ENCODE data around the gene CEP164. TPM values are rescaled to one million over a fixed set of nuclear protein-coding genes. Genes with fewer than 3 reads are reported as not detected.

The CEP164 gene
- polyA plus RNA-seq, 1 donor from 2014 or later = 27.4 TPM

DNA sequence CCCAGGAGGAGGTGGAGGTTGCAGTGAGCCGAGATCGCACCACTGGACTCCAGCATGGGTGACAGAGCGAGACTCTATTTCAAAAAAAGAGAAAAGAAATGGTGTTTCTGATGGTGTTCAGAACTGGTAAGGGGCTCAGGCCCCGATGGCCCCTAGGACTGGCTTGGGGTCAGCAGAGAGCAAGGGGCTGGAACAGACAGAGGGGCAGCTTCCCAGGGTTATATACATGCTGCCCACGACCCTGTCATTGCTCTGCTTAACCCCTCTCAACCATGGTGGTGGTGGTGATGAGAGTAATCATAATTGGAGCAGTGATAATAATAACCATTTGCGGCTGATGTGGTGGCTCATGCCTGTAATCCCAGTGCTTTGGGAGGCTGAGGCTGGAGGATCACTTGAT, 79.4 kb downstream of the CEP164 start:
- Histone ChIP-seq H3K4me3 (ENCODE audit: low read length) (no peak overlapping the region), H3K9ac (ENCODE audit: low read length) (no peak overlapping the region), H3K27me3 (ENCODE audit: insufficient read depth, low read depth, low read length) (no peaks in the 10 kb centered on the region), H2AFZ (ENCODE audit: low read depth, low read length) (no peak overlapping the region), H3K79me2 (replicated peaks; ENCODE audit: insufficient read depth, low read length) (no peaks in the 10 kb centered on the region), H4K20me1 (ENCODE audit: insufficient read depth) (no peaks in the 10 kb centered on the region), H3K27ac (ENCODE audit: low read length) (no peak overlapping the region), H3K9me3 (ENCODE audit: low read length) (no peaks in the 10 kb centered on the region), H3K4me2 (ENCODE audit: low read length) (no peak overlapping the region), H3K9me2 (ENCODE audit: insufficient read depth, low read length) (no peaks in the 10 kb centered on the region), H3K36me3 (ENCODE audit: insufficient read depth, low read length) (no peaks in the 10 kb centered on the region), H3F3A (ENCODE audit: insufficient read depth, low read length, poor library complexity, severe bottlenecking) (no peaks in the 10 kb centered on the region)
- no peak for TF ChIP-seq SMC3 (conservative IDR thresholded peaks at IDR 0.05; ENCODE audit: poor library complexity)
- no peak for TF ChIP-seq EP300 (conservative IDR thresholded peaks at IDR 0.05; ENCODE audit: poor library complexity, severe bottlenecking)
- TF ChIP-seq, protein P1, sequence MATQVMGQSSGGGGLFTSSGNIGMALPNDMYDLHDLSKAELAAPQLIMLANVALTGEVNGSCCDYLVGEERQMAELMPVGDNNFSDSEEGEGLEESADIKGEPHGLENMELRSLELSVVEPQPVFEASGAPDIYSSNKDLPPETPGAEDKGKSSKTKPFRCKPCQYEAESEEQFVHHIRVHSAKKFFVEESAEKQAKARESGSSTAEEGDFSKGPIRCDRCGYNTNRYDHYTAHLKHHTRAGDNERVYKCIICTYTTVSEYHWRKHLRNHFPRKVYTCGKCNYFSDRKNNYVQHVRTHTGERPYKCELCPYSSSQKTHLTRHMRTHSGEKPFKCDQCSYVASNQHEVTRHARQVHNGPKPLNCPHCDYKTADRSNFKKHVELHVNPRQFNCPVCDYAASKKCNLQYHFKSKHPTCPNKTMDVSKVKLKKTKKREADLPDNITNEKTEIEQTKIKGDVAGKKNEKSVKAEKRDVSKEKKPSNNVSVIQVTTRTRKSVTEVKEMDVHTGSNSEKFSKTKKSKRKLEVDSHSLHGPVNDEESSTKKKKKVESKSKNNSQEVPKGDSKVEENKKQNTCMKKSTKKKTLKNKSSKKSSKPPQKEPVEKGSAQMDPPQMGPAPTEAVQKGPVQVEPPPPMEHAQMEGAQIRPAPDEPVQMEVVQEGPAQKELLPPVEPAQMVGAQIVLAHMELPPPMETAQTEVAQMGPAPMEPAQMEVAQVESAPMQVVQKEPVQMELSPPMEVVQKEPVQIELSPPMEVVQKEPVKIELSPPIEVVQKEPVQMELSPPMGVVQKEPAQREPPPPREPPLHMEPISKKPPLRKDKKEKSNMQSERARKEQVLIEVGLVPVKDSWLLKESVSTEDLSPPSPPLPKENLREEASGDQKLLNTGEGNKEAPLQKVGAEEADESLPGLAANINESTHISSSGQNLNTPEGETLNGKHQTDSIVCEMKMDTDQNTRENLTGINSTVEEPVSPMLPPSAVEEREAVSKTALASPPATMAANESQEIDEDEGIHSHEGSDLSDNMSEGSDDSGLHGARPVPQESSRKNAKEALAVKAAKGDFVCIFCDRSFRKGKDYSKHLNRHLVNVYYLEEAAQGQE (IDR thresholded peaks at IDR 0.05; ENCODE audit: borderline replicate concordance) = no peak

DNA sequence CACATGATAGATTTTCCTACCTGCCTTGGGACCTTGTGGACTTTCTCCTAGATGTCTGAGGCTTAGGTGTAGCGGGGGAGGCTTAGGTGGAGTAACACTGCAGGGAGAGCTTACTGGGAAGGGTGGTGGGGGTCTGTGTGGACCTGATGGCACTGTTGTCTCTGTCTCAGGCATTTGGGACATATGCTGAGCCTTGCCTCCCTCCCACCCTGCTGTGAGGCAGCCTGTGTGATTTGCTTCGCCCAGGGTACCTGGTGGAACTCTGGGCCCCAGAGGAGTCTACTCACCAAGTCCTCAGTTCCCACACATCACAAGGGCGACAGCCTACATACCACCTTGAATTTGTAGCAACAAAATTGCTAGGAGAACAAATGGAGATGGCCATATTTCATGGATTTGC, 80.7 kb downstream of the CEP164 start:
- Histone ChIP-seq H3K79me2 (replicated peaks; ENCODE audit: insufficient read depth, low read length) (no peaks in the 10 kb centered on the region), H3K9ac (ENCODE audit: low read length) (no peak overlapping the region), H3K27ac (ENCODE audit: low read length) (no peak overlapping the region), H3K9me3 (ENCODE audit: low read length) (no peaks in the 10 kb centered on the region), H3K9me2 (ENCODE audit: insufficient read depth, low read length) (no peaks in the 10 kb centered on the region), H3K4me3 (ENCODE audit: low read length) (no peak overlapping the region), H3F3A (ENCODE audit: insufficient read depth, low read length, poor library complexity, severe bottlenecking) (no peaks in the 10 kb centered on the region), H3K36me3 (ENCODE audit: insufficient read depth, low read length) (no peaks in the 10 kb centered on the region), H3K27me3 (ENCODE audit: insufficient read depth, low read depth, low read length) (no peaks in the 10 kb centered on the region), H2AFZ (ENCODE audit: low read depth, low read length) (no peak overlapping the region), H4K20me1 (ENCODE audit: insufficient read depth) (no peaks in the 10 kb centered on the region), H3K4me2 (ENCODE audit: low read length) (no peak overlapping the region)
- no peak for TF ChIP-seq POLR2AphosphoS5 (IDR thresholded peaks at IDR 0.05)
- no peak for TF ChIP-seq SMC3 (conservative IDR thresholded peaks at IDR 0.05; ENCODE audit: poor library complexity)
- no peak for TF ChIP-seq RAD21 (conservative IDR thresholded peaks at IDR 0.05)
- TF ChIP-seq TAF1 (IDR thresholded peaks at IDR 0.05; ENCODE audit: low read depth) = no peak
- TF ChIP-seq, protein P2, sequence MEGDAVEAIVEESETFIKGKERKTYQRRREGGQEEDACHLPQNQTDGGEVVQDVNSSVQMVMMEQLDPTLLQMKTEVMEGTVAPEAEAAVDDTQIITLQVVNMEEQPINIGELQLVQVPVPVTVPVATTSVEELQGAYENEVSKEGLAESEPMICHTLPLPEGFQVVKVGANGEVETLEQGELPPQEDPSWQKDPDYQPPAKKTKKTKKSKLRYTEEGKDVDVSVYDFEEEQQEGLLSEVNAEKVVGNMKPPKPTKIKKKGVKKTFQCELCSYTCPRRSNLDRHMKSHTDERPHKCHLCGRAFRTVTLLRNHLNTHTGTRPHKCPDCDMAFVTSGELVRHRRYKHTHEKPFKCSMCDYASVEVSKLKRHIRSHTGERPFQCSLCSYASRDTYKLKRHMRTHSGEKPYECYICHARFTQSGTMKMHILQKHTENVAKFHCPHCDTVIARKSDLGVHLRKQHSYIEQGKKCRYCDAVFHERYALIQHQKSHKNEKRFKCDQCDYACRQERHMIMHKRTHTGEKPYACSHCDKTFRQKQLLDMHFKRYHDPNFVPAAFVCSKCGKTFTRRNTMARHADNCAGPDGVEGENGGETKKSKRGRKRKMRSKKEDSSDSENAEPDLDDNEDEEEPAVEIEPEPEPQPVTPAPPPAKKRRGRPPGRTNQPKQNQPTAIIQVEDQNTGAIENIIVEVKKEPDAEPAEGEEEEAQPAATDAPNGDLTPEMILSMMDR (IDR thresholded peaks at IDR 0.05; ENCODE audit: poor library complexity, severe bottlenecking) = no peak
- no peak for TF ChIP-seq EZH2 (IDR thresholded peaks at IDR 0.05; ENCODE audit: borderline replicate concordance, insufficient read depth, low read length, poor library complexity, severe bottlenecking)

DNA sequence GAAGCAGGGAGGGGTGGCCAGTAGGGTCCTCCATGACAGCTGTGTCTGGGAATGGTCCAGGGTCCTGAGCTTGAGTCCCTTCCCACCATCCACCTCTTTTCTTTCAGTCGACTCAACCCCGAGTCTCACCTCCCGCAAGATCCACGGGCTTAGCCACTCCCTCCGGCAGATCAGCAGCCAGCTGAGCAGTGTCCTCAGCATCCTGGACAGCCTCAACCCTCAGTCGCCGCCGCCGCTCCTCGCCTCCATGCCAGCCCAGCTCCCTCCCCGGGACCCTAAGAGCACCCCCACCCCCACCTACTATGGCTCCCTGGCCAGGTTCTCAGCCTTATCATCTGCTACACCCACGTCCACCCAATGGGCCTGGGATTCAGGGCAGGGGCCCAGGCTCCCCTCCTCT, 81.9 kb downstream of the CEP164 start:
- no peaks in the 10 kb centered on the region for H3K9me2 ChIP-seq (ENCODE audit: insufficient read depth, low read length)
- no peak overlapping the region for H3K4me3 ChIP-seq (ENCODE audit: low read length)
- no peaks in the 10 kb centered on the region for H3F3A ChIP-seq (ENCODE audit: insufficient read depth, low read length, poor library complexity, severe bottlenecking)
- TF ChIP-seq EP300 (conservative IDR thresholded peaks at IDR 0.05; ENCODE audit: poor library complexity, severe bottlenecking) = no peak
- TF ChIP-seq, protein P2 (IDR thresholded peaks at IDR 0.05; ENCODE audit: poor library complexity, severe bottlenecking) = no peak
- TF ChIP-seq TAF1 (IDR thresholded peaks at IDR 0.05; ENCODE audit: low read depth) = no peak
- TF ChIP-seq SMC3 (conservative IDR thresholded peaks at IDR 0.05; ENCODE audit: poor library complexity) = no peak
- TF ChIP-seq, protein P1 (IDR thresholded peaks at IDR 0.05; ENCODE audit: borderline replicate concordance) = no peak
- no peak for TF ChIP-seq EZH2 (IDR thresholded peaks at IDR 0.05; ENCODE audit: borderline replicate concordance, insufficient read depth, low read length, poor library complexity, severe bottlenecking)
- TF ChIP-seq RAD21 (conservative IDR thresholded peaks at IDR 0.05) = no peak
- TF ChIP-seq POLR2AphosphoS5 (IDR thresholded peaks at IDR 0.05) = no peak
- no peak for TF ChIP-seq MXI1 (conservative IDR thresholded peaks at IDR 0.05; ENCODE audit: poor library complexity, severe bottlenecking)
- no peaks in the 10 kb centered on the region for H3K36me3 ChIP-seq (ENCODE audit: insufficient read depth, low read length)
- H3K79me2 ChIP-seq (replicated peaks; ENCODE audit: insufficient read depth, low read length) = no peaks in the 10 kb centered on the region
- no peaks in the 10 kb centered on the region for H3K9me3 ChIP-seq (ENCODE audit: low read length)
- H3K27me3 ChIP-seq (ENCODE audit: insufficient read depth, low read depth, low read length) = no peaks in the 10 kb centered on the region
- H3K9ac ChIP-seq (ENCODE audit: low read length) = no peak overlapping the region
- no peak overlapping the region for H3K4me2 ChIP-seq (ENCODE audit: low read length)
- H3K27ac ChIP-seq (ENCODE audit: low read length) = no peak overlapping the region
- no peak overlapping the region for H2AFZ ChIP-seq (ENCODE audit: low read depth, low read length)
- H4K20me1 ChIP-seq (ENCODE audit: insufficient read depth) = no peaks in the 10 kb centered on the region
